IPS-NIHi7 (cell line): Measurements from ENCODE around the gene FBXO8.
A peak's percentile ranks its signal among the peaks of the same experiment; 100 is the strongest.

ENCODE experiments used
- DNase-seq: peaks from one replicate; pipeline ENCODE4 v3.0.0; 2012; ENCODE audit warnings: mixed read lengths; ENCODE audit errors: extremely low spot score

The FBXO8 gene

GRCh38 chr4:174210354-174210753 lies 73.1 kb downstream of the FBXO8 start:
- DNase-seq: peak; percentile 67

- no peak for DNase-seq
Measured at GRCh38 chr4:174209341-174209740, 74.1 kb downstream of the FBXO8 start.

- no peak for DNase-seq
Measured at GRCh38 chr4:174207367-174207766, 76.1 kb downstream of the FBXO8 start.

- DNase-seq: no peak
Measured at GRCh38 chr4:174204164-174204831, 79.2 kb downstream of the FBXO8 start.

GRCh38 chr4:174201871-174202270 lies 81.6 kb downstream of the FBXO8 start:
- DNase-seq: no peak

GRCh38 chr4:174199735-174200134 lies 83.7 kb downstream of the FBXO8 start:
- DNase-seq: no peak

- DNase-seq: no peak
Measured at GRCh38 chr4:174198828-174199227, 84.6 kb downstream of the FBXO8 start.

GRCh38 chr4:174198396-174198795 lies 85.1 kb downstream of the FBXO8 start:
- DNase-seq: no peak

- DNase-seq: no peak
Measured at GRCh38 chr4:174193438-174194374, 89.8 kb downstream of the FBXO8 start.

GRCh38 chr4:174192943-174193342 lies 90.5 kb downstream of the FBXO8 start:
- DNase-seq: no peak

- DNase-seq: no peak
Measured at GRCh38 chr4:174190832-174191500, 92.5 kb downstream of the FBXO8 start.

- DNase-seq: no peak
Measured at GRCh38 chr4:174189392-174190015, 94.0 kb downstream of the FBXO8 start.
